Esophagus muscularis mucosa (tissue), 4 donors: Measurements from ENCODE around the gene ASCL2. TPM values are rescaled to one million over a fixed set of nuclear protein-coding genes. Genes with fewer than 3 reads are reported as not detected.

Experiments
- DNase-seq: peaks from one replicate; pipeline ENCODE4 v3.0.0-alpha.2; 2017; ENCODE audit errors: extremely low spot score
- H3K27ac ChIP-seq, 4 donors: fragments of 200-600 bp; sonication (generic); replicated peaks in 1 of 4; 1 replicate in 3 of 4; 2 replicates in 1 of 4; pipeline ENCODE4 v1.5.1; 2016 to 2019; ENCODE audit warnings: mild to moderate bottlenecking in 1 of 4
- H3K27me3 ChIP-seq, 4 donors: fragments of 200-600 bp; sonication (generic); one replicate each; pipeline versions ENCODE4 v1.5.1 to v1.6.0; 2016 to 2019
- H3K36me3 ChIP-seq, 4 donors: fragments of 200-600 bp; sonication (generic); one replicate each; pipeline ENCODE4 v1.5.1; 2016 to 2019
- H3K4me1 ChIP-seq, 4 donors: fragments of 200-600 bp; sonication (generic); one replicate each; pipeline ENCODE4 v1.5.1; 2016 to 2019
- H3K4me3 ChIP-seq, 4 donors: fragments of 200-600 bp; sonication (generic); 1 replicate in 2 of 4; 2 replicates in 2 of 4; pipeline ENCODE4 v1.5.1; 2016 to 2019; ENCODE audit warnings: mild to moderate bottlenecking in 4 of 4, moderate library complexity in 1 of 4
- H3K9me3 ChIP-seq, 4 donors: fragments of 200-600 bp; sonication (generic); 1 replicate in 3 of 4; 2 replicates in 1 of 4; pipeline ENCODE4 v1.5.1; 2016 to 2019
- CTCF ChIP-seq, 3 experiments: fragments of 200-600 bp in 2 of 3; fragments of 450-650 bp in 1 of 3; sonication (generic) in 2 of 3; IDR thresholded peaks; one replicate each; pipeline ENCODE4 v1.5.1; 2017 to 2019; ENCODE audit warnings: antibody characterized with exemption in 3 of 3, mild to moderate bottlenecking in 2 of 3, moderate library complexity in 1 of 3
- EP300 ChIP-seq: sonication (generic); formaldehyde crosslinking; IDR thresholded peaks from one replicate; pipeline ENCODE4 v1.6.1; 2017; ENCODE audit warnings: antibody characterized with exemption
- POLR2A ChIP-seq: fragments of 450-650 bp; IDR thresholded peaks from one replicate; pipeline ENCODE4 v1.6.1; 2017; ENCODE audit warnings: antibody characterized with exemption, moderate library complexity, mild to moderate bottlenecking, low read depth
- POLR2AphosphoS5 ChIP-seq, 2 donors: sonication (generic); formaldehyde crosslinking; IDR thresholded peaks; one replicate each; pipeline ENCODE4 v1.6.1; 2017; ENCODE audit warnings: antibody characterized with exemption in 2 of 2
- WGBS: methylation state at CpG from one replicate; pipeline ENCODE4 v1.1.5; 2018; 5-methylcytosine and 5-hydroxymethylcytosine counted together
- intact Hi-C: fragments of 100-400 bp; cut with DNase I; formaldehyde crosslinking; loops from one replicate; pipeline ENCODE4 v1.15.1; 2023
- total RNA-seq, 4 donors: library from RNA; depleted of rRNA; stranded (reverse); fragments of >200 nt; gene quantifications; one replicate each; pipeline versions ENCODE4 v1.1.0 to v1.2.1, GENCODE V29; 2016

Gene ASCL2
- total RNA-seq, 4 donors from 2014 or later, result 0.32 to 0.83 (median 0.42) TPM; not detected in 1

GRCh38 chr11:2301631-2302305 lies 31.4 kb upstream of the ASCL2 start, which contains the start of the genes C11orf21 and TSPAN32:
Gene C11orf21 (minus strand): TSS chr11:2301918. CDS start chr11:2301808, 110 bp downstream.
Gene TSPAN32 (plus strand): TSS chr11:2302013. CDS start chr11:2302150, 137 bp downstream.
- WGBS, result 66% methylated on average over 15 of the region's 16 CpGs
- DNase-seq, result peak; percentile 92
- intact Hi-C loops, result loop anchor here (10.0 kb wide), 1 partner anchor 233 kb away; no protein-coding TSS in a partner anchor
- H3K27ac ChIP-seq, result peak within 1 kb of the TSS in 1 of 4 donors; percentile 26
- no peaks in the 10 kb centered on the region for H3K36me3 ChIP-seq
- H3K27me3 ChIP-seq, result peaks cover 0 to 10% (median 0%) of the 10 kb centered on the region in 4 donors
- no peak for TF ChIP-seq POLR2A
- TF ChIP-seq CTCF (IDR thresholded peaks at IDR 0.05), result no peak
- no peak for TF ChIP-seq POLR2AphosphoS5 (IDR thresholded peaks at IDR 0.05)
- TF ChIP-seq EP300, result no peak
- peaks cover 39 to 50% (median 43%) of the 10 kb centered on the region in 4 donors for H3K4me1 ChIP-seq
- no peaks in the 10 kb centered on the region for H3K9me3 ChIP-seq
- H3K4me3 ChIP-seq, result peak within 1 kb of the TSS in 3 of 4 donors; percentile 7 to 28 (median 11)

- no peaks in the 10 kb centered on the region for H3K9me3 ChIP-seq
- DNase-seq, result peak; percentile 90
- peaks cover 33 to 43% (median 36%) of the 10 kb centered on the region in 4 donors for H3K4me1 ChIP-seq
- peak overlapping the region in 1 of 4 donors; percentile 10 for H3K27ac ChIP-seq
- H3K4me3 ChIP-seq, result peak overlapping the region in 3 of 4 donors; percentile 7 to 28 (median 11)
- intact Hi-C loops, result loop anchor here (10.0 kb wide), 1 partner anchor 234 kb away; no protein-coding TSS in a partner anchor
- peaks cover 0 to 10% (median 0%) of the 10 kb centered on the region in 4 donors for H3K27me3 ChIP-seq
- WGBS, result 63% methylated on average over 24 of the region's 24 CpGs
- TF ChIP-seq CTCF (IDR thresholded peaks at IDR 0.05) (no peak), POLR2A (no peak), EP300 (no peak), POLR2AphosphoS5 (IDR thresholded peaks at IDR 0.05) (no peak)
- no peaks in the 10 kb centered on the region for H3K36me3 ChIP-seq
Observed at GRCh38 chr11:2300936-2301630, 30.7 kb upstream of the ASCL2 start.

- WGBS, result 60% methylated on average over 8 of the region's 19 CpGs
Observed at GRCh38 chr11:2300290-2300935, 30.0 kb upstream of the ASCL2 start.

More at GRCh38 chr11:2300290-2300935, 30.0 kb upstream of the ASCL2 start:
- DNase-seq, result peak; percentile 86
- TF ChIP-seq POLR2AphosphoS5 (IDR thresholded peaks at IDR 0.05) (no peak), EP300 (no peak), POLR2A (no peak), CTCF (IDR thresholded peaks at IDR 0.05) (no peak)
- intact Hi-C loops, result loop anchor here (10.0 kb wide), 1 partner anchor 234 kb away; no protein-coding TSS in a partner anchor
- Histone ChIP-seq H3K4me3 (peak overlapping the region in 1 of 4 donors; percentile 11), H3K36me3 (no peaks in the 10 kb centered on the region), H3K27ac (no peak overlapping the region), H3K27me3 (peaks cover 0 to 10% (median 0%) of the 10 kb centered on the region in 4 donors), H3K9me3 (no peaks in the 10 kb centered on the region), H3K4me1 (peaks cover 26 to 36% (median 29%) of the 10 kb centered on the region in 4 donors)
